Activated CD8-positive, alpha-beta memory T cell treated with anti-CD3 and anti-CD28 coated beads, Interleukin-2, amount 10 ng/mL, durations not matched to agents 7 days and 5 days (primary cell): ENCODE results near the gene CCDC85B. TPM values are rescaled to one million over a fixed set of nuclear protein-coding genes. Genes with fewer than 3 reads are reported as not detected.
"Not testable (repeated sequence)": the region's sequence is repeated elsewhere in the genome, so short reads cannot be mapped to it uniquely, and the experiment has no call there.

ENCODE experiments used
- ATAC-seq: fragments of 150-1000 bp; cut with Tn5 transposase; one replicate; pipeline ENCODE4 v1.10.0; 2021; ENCODE audit warnings: moderate library complexity
- CTCF ChIA-PET: fragments of 350-600 bp; sonication (Branson Sonifier 250); formaldehyde crosslinking; loops from one replicate; lab custom pipeline; 2021; ENCODE audit warnings: antibody characterized with exemption; lab: Charles Lee
- DNase-seq: peaks from one replicate; pipeline ENCODE4 v3.0.0-alpha.2; 2020
- H3K27ac Mint-ChIP-seq: one replicate; pipeline ENCODE4 v1.8.0; 2021; ENCODE audit warnings: mild to moderate bottlenecking, mixed read lengths
- H3K27me3 Mint-ChIP-seq: one replicate; pipeline ENCODE4 v1.8.0; 2021; ENCODE audit warnings: mixed read lengths
- H3K36me3 Mint-ChIP-seq: one replicate; pipeline ENCODE4 v1.8.0; 2021; ENCODE audit warnings: mild to moderate bottlenecking, mixed read lengths
- H3K4me1 Mint-ChIP-seq: one replicate; pipeline ENCODE4 v1.8.0; 2021; ENCODE audit warnings: mixed read lengths
- H3K4me3 Mint-ChIP-seq: one replicate; pipeline ENCODE4 v1.8.0; 2021; ENCODE audit warnings: mild to moderate bottlenecking, moderate library complexity, mixed read lengths
- H3K9me3 Mint-ChIP-seq: one replicate; pipeline ENCODE4 v1.8.0; 2022; ENCODE audit warnings: low read depth, mixed read lengths
- total RNA-seq, 2 experiments: library from RNA; stranded (reverse); gene quantifications; one replicate each; pipeline ENCODE4 v1.2.3, GENCODE V29; 2021

Gene CCDC85B
- total RNA-seq, result 10 to 100 TPM; 82.3 to 94.1 TPM

DNA sequence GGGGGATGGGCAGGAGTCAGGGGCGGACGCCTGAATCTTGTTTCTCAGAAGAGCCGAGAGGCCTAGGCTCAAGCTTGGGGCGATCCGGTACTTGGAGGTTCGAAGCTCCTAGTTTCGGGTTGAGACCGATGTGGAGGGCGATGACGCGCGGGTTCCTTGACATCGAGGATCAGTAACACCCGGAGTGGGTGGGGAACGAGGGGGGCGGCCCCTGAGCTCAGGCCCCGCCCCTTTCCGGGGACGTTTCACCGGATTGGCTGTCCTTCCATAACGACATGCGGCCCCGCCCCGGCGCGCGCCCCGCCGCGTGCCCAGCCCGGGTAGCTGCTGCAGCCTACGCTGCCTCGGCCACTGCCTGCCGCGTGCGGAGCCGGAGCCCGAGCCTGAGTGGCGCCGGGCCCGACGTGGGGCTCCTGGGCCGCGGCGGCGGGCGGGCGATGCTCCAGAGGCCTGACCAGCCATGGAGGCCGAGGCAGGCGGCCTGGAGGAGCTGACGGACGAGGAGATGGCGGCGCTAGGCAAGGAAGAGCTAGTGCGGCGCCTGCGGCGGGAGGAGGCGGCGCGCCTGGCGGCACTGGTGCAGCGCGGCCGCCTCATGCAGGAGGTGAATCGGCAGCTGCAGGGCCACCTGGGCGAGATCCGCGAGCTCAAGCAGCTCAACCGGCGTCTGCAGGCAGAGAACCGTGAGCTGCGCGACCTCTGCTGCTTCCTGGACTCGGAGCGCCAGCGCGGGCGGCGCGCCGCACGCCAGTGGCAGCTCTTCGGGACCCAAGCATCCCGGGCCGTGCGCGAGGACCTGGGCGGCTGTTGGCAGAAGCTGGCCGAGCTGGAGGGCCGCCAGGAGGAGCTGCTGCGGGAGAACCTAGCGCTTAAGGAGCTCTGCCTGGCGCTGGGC is at the start of gene CCDC85B:
Gene CCDC85B (plus strand): TSS at position 350 of the 895 bp plus-strand sequence. CDS start 111 bp downstream, at position 461.
- DNase-seq (peak; percentile 99), ATAC-seq (peak; percentile 73)
- H3K4me3 Mint-ChIP-seq, result peak within 1 kb of the TSS; percentile 96
- no peaks in the 10 kb centered on the region for H3K9me3 Mint-ChIP-seq
- H3K36me3 Mint-ChIP-seq, result peaks cover 7% of the 10 kb centered on the region
- CTCF ChIA-PET, result interaction anchor here (0.9 to 26.4 kb wide), 25 partner anchors 7 to 1031 kb away, joined by 3 to 710 read pairs (median 7); partner anchors contain the start of genes AP5B1, BANF1, CFL1 and CTSW
- H3K27ac Mint-ChIP-seq, result peak within 1 kb of the TSS; percentile 95
- peaks cover 64% of the 10 kb centered on the region for H3K4me1 Mint-ChIP-seq
- no peaks in the 10 kb centered on the region for H3K27me3 Mint-ChIP-seq

DNA sequence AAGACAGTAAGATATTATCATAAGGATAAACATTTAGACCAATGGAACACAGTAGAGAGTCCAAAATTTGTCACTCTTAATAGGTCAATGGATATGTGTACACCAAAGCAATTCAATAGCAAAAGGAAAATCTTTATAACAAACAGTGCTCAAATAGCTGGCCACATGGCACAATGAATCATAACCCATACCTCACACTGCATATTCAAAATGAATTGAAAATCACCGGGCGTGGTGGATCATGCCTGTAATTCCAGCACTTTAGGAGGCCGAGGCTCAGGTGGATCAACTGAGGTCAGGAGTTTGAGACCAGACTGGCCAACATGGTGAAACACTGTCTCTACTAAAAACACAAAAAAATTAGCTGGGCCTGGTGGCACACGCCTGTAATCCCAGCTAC is 48.3 kb upstream of the CCDC85B start:
- H3K4me1 Mint-ChIP-seq, result no peaks in the 10 kb centered on the region
- DNase-seq (no peak), ATAC-seq (no peak)
- CTCF ChIA-PET, result interaction anchor here (1.7 kb wide), 1 partner anchor 10 kb away, joined by 3 read pairs; no protein-coding TSS in a partner anchor
- no peak overlapping the region for H3K4me3 Mint-ChIP-seq
- H3K27ac Mint-ChIP-seq, result no peak overlapping the region
- no peaks in the 10 kb centered on the region for H3K27me3 Mint-ChIP-seq
- H3K9me3 Mint-ChIP-seq, result no peaks in the 10 kb centered on the region
- H3K36me3 Mint-ChIP-seq, result no peaks in the 10 kb centered on the region

GRCh38 chr11:65843811-65844210 is 46.7 kb upstream of the CCDC85B start:
- ATAC-seq (no peak), DNase-seq (no peak)
- H3K36me3 Mint-ChIP-seq, result no peaks in the 10 kb centered on the region
- CTCF ChIA-PET, result interaction anchor here (0.7 to 1.4 kb wide), 3 partner anchors 74 to 180 kb away, joined by 3 to 4 read pairs (median 3); no protein-coding TSS in a partner anchor
- no peaks in the 10 kb centered on the region for H3K27me3 Mint-ChIP-seq
- no peak overlapping the region for H3K4me3 Mint-ChIP-seq
- H3K9me3 Mint-ChIP-seq, result no peaks in the 10 kb centered on the region
- H3K4me1 Mint-ChIP-seq, result no peaks in the 10 kb centered on the region
- no peak overlapping the region for H3K27ac Mint-ChIP-seq

GRCh38 chr11:65844231-65844872 is 46.1 kb upstream of the CCDC85B start:
- Mint-ChIP-seq H3K27me3 (no peaks in the 10 kb centered on the region), H3K27ac (no peak overlapping the region), H3K36me3 (no peaks in the 10 kb centered on the region), H3K9me3 (no peaks in the 10 kb centered on the region), H3K4me3 (no peak overlapping the region), H3K4me1 (no peaks in the 10 kb centered on the region)
- CTCF ChIA-PET, result interaction anchor here (0.7 to 1.9 kb wide), 4 partner anchors 17 to 181 kb away, joined by 3 to 5 read pairs (median 4); partner anchors contain the start of gene FIBP
- no peak for ATAC-seq
- DNase-seq, result no peak

DNA sequence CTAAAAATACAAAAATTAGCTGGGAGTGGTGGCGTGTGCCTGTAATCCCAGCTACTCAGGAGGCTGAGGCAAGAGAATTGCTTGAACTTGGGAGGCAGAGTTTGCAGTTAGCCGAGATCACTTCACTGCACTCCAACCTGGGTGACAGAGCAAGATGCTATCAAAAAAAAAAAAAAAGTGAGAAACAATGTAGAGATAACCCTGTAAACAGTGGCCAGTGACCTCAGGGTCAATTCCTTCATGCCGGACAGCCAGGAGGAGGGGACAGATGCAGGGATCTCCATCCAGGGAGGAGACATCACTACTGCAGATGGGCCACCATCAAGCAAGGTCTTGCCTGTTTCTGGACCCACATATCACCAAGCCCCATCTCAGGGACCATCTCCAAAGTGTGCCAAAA is 42.7 kb upstream of the CCDC85B start:
- Mint-ChIP-seq H3K36me3 (peaks cover 17% of the 10 kb centered on the region), H3K27me3 (no peaks in the 10 kb centered on the region), H3K9me3 (peaks cover 2% of the 10 kb centered on the region), H3K4me1 (peaks cover 2% of the 10 kb centered on the region), H3K4me3 (no peak overlapping the region), H3K27ac (no peak overlapping the region)
- DNase-seq (no peak), ATAC-seq (no peak)
- CTCF ChIA-PET, result interaction anchor here (1.2 to 4.7 kb wide), 5 partner anchors 12 to 137 kb away, joined by 3 to 17 read pairs (median 4); partner anchors contain the start of genes CCDC85B, FIBP and MUS81

GRCh38 chr11:65848693-65849092 is 41.8 kb upstream of the CCDC85B start:
- peaks cover 26% of the 10 kb centered on the region for H3K36me3 Mint-ChIP-seq
- not testable (repeated sequence) for H3K9me3 Mint-ChIP-seq, DNase-seq, H3K4me3 Mint-ChIP-seq, H3K4me1 Mint-ChIP-seq, ATAC-seq, H3K27me3 Mint-ChIP-seq, H3K27ac Mint-ChIP-seq
- CTCF ChIA-PET, result interaction anchor here (0.6 to 5.6 kb wide), 7 partner anchors 9 to 161 kb away, joined by 3 to 20 read pairs (median 4); partner anchors contain the start of genes CCDC85B, CFL1 and FIBP

DNA sequence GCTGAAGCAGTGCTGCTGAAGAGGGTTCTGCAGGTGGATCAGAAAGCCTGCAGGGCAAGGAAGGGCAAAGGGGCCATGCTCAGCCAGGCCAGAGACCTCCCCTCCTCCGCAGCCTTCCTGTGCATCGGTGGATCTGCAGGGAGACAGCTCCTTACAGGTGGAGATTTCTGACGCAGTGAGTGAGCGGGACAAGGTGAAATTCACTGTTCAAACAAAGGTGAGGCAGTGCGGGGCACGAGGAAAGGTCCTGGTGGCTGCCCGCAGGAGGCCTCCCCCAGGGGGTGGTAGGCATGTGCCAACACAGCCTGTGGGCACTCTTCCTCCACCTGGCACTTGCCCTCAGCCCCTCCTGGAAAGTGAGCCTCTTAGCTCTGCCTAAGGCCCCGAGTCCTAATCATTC is 41.1 kb upstream of the CCDC85B start:
- H3K4me3 Mint-ChIP-seq, result no peak overlapping the region
- CTCF ChIA-PET, result interaction anchor here (0.9 to 5.6 kb wide), 9 partner anchors 9 to 79 kb away, joined by 3 to 20 read pairs (median 5); partner anchors contain the start of genes CCDC85B, CFL1, FIBP and MUS81
- peaks cover 8% of the 10 kb centered on the region for H3K4me1 Mint-ChIP-seq
- no peaks in the 10 kb centered on the region for H3K27me3 Mint-ChIP-seq
- DNase-seq, result no peak
- peaks cover 33% of the 10 kb centered on the region for H3K36me3 Mint-ChIP-seq
- no peak for ATAC-seq
- H3K27ac Mint-ChIP-seq, result no peak overlapping the region
- H3K9me3 Mint-ChIP-seq, result peaks cover 2% of the 10 kb centered on the region

DNA sequence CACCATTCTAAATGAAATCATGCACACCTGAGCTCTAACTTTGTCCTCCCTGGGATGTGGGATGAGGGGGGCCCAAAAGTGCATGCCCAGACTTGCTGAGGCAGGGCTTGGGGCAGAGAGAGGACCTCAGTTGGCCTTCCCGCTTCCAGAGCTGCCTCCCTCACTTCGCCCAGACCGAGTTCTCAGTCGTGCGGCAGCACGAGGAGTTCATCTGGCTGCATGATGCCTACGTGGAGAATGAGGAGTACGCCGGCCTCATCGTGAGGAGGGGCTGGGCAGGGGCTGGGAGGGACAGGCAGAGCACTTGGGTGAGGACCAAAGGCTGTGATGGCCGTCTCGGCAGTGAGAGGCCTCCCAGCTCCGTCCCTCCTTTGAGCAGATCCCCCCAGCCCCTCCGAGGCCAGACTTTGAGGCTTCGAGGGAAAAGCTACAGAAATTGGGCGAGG is 40.7 kb upstream of the CCDC85B start:
- ATAC-seq, result peak; percentile 6
- peaks cover 37% of the 10 kb centered on the region for H3K36me3 Mint-ChIP-seq

GRCh38 chr11:65850217-65851082 is 40.0 kb upstream of the CCDC85B start:
- Mint-ChIP-seq H3K27me3 (no peaks in the 10 kb centered on the region), H3K4me3 (no peak overlapping the region), H3K9me3 (peaks cover 2% of the 10 kb centered on the region), H3K27ac (no peak overlapping the region), H3K36me3 (peaks cover 42% of the 10 kb centered on the region), H3K4me1 (peaks cover 15% of the 10 kb centered on the region)
- peak; percentile 10 for ATAC-seq
- CTCF ChIA-PET, result interaction anchor here (0.5 to 5.6 kb wide), 11 partner anchors 9 to 151 kb away, joined by 3 to 20 read pairs (median 4); partner anchors contain the start of genes CCDC85B, FIBP and MUS81
- no peak for DNase-seq

More for the DNA sequence above, 40.7 kb upstream of the CCDC85B start:
- Mint-ChIP-seq H3K4me3 (no peak overlapping the region), H3K4me1 (peaks cover 11% of the 10 kb centered on the region), H3K9me3 (peaks cover 2% of the 10 kb centered on the region), H3K27me3 (no peaks in the 10 kb centered on the region), H3K27ac (no peak overlapping the region)
- CTCF ChIA-PET, result interaction anchor here (1.6 to 5.6 kb wide), 7 partner anchors 10 to 79 kb away, joined by 4 to 20 read pairs (median 9); partner anchors contain the start of genes CCDC85B, FIBP and MUS81
- no peak for DNase-seq

DNA sequence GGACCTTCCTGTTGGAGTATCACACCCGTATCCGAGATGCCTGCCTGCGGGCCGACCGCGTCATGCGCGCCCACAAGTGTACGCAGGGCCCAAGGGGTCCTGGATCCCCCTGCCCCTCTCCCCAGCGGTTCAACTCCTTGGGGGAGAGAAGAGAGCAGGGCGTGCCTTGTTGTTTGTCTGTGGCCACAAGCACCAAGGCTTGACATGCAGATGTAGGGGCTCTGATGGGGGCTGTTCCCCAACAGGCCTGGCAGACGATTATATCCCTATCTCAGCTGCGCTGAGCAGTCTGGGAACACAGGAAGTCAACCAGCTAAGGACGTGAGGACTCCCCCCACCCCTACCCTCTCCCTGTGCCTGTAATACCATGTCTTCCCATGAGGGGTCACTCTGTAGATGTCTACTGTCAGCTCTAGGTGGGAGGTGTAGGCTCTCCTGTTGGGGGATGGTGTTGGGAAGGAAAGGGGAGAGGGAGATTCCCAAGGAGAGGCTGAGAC is 39.3 kb upstream of the CCDC85B start:
- Mint-ChIP-seq H3K27ac (no peak overlapping the region), H3K4me3 (no peak overlapping the region), H3K4me1 (peaks cover 22% of the 10 kb centered on the region), H3K36me3 (peaks cover 49% of the 10 kb centered on the region), H3K9me3 (peaks cover 2% of the 10 kb centered on the region), H3K27me3 (no peaks in the 10 kb centered on the region)
- DNase-seq (peak; percentile 52), ATAC-seq (peak; percentile 3)
- CTCF ChIA-PET, result interaction anchor here (0.5 to 5.6 kb wide), 16 partner anchors 9 to 150 kb away, joined by 3 to 20 read pairs (median 4); partner anchors contain the start of genes CCDC85B, FIBP, MUS81 and SNX32

- no peak overlapping the region for H3K4me3 Mint-ChIP-seq
- no peaks in the 10 kb centered on the region for H3K27me3 Mint-ChIP-seq
- peaks cover 57% of the 10 kb centered on the region for H3K36me3 Mint-ChIP-seq
- ATAC-seq (no peak), DNase-seq (no peak)
- CTCF ChIA-PET, result interaction anchor here (0.6 to 5.6 kb wide), 16 partner anchors 8 to 1139 kb away, joined by 3 to 20 read pairs (median 4); partner anchors contain the start of genes FIBP, MUS81 and SNX32
- H3K9me3 Mint-ChIP-seq, result peaks cover 2% of the 10 kb centered on the region
- peaks cover 30% of the 10 kb centered on the region for H3K4me1 Mint-ChIP-seq
- no peak overlapping the region for H3K27ac Mint-ChIP-seq
Measured at GRCh38 chr11:65851811-65852507, 38.5 kb upstream of the CCDC85B start.
